GM18517 (cell line): Measurements from ENCODE around the gene OCSTAMP.

Experiments
- ATAC-seq: cut with Tn5 transposase; IDR thresholded peaks from one replicate; pipeline ENCODE4 v1.9.1; 2021; ENCODE audit warnings: mild to moderate bottlenecking, moderate library complexity; ENCODE audit not compliant: unreplicated experiment

Gene OCSTAMP

DNA sequence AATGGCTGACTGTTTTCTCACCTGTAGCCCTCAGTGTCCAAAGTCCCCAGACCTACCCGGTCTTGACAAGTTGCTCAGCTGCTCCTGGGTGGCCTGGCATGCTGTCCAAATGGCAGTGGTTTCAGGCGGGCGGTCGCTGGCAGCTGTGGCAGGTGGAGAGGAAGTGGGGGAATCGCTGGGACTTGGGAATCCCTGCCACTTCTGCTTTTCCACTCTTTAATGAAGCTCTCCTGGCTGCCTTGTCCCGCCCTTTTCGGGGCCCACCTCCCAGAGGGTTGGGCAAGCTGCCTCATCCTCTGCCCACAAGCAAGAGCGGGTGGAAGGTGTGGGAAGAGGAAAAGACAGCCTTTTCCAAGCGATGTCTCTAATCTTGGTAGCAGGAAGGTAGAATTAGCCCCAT is at the start of gene OCSTAMP:
Gene OCSTAMP, minus strand, starts transcription at position 194 of the 400 bp plus-strand sequence. Its CDS starts 94 bp downstream, at position 100.
- no peak for ATAC-seq

GRCh38 chr20:46599227-46599987 is 49.0 kb upstream of the OCSTAMP start:
- no peak for ATAC-seq

DNA sequence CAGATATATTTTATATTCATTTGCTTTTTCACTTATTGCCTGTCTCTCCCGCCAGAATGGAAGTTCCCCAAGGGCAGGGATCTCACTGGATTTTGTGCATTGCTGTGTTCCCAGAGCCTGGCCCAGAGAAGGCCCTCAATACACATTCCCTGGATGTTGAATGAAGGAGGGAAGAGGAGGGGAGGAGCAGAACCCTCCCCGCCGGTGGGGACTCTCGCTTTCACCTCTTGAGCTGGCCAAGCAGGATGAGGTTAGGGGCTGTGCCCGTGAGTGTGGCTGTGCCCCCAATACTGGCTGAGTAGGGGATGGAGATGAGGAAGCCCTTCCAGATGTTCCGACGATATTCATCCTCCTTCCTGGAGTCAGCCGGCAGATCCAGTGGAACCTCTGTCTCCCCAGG is 45.5 kb upstream of the OCSTAMP start:
- no peak for ATAC-seq

DNA sequence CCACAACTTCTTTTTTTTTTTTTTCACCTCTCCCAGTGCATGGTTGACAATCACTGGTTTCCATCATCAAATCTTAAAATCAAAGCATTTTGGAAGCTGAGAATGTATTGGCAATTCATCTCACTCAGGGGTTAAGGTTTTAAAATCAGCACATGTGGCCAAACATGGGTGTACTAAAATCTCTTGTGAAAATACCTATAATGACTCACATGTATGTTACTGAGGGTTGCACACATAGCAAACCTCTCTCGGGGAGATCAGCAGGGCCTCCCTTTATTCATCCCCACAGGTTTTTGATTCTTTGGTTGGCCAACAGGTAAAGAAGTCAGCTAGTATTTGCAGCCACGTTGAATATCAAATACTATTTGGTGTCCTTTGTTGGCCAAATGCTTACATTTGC is 44.3 kb upstream of the OCSTAMP start:
- ATAC-seq = no peak

GRCh38 chr20:46592580-46593362 is 42.3 kb upstream of the OCSTAMP start:
- ATAC-seq = no peak

DNA sequence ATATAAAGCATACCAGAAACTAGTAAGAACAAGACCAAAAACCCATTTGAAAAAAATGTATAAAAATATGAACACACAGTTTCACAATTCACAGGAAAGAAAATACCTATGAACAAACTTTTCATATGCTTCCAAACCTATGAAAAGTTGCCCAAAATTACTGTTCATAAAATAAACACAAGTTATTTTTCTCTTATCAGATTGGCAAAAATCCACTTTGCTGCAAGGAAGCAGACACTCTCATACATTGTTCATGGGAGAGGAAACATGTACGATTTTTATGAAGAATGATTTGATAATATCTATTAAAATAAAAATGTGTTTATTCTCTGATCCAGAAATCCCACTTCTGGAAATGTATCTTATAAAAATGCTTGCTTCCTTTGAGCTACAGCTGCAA is 40.0 kb upstream of the OCSTAMP start:
- ATAC-seq = no peak

DNA sequence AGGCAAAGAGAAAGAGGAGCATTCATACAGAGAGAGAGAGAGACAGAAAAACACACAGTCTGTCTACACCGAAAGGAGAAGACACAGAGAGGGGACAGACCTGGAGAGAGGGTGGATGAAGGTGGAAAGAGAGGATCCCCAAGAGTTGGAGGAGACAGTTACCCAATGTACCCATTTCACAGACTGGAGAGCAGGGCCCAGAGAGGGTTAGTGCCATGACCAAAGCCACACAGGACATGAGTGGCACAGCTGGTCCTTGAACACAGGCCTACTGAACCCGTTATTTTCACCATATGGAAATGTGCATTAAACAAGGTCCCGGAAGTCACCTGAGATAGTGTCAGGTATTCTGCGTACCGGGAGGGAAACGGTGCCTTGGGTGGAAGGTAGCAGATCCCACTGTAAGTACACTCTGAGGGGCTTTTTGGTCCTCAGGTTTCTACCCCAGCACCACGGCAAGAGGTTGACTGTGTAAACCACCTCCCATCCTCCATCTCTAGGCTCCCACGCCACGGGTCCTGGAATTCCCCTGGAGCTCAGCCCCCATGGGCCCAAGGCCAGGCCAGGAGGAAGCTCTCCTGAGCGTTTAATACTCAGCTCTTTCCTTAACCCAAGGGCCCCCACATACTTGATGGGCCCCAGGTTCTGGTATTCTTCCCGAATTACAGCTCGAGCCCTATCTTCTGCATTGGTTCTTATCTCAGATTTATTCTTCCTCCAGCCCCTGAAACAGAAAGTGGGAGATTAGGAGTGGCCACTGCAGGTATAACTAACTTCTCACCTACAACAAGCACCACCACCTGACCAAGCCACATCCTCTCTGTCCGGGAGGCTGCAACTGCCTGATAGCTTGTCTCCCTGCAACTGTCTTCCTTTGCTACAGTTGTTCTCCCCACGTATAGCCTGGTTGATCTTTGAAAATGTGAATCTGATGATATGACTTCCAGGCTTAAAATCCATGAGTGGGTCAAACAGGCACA is 38.4 kb upstream of the OCSTAMP start:
- no peak for ATAC-seq

- ATAC-seq = no peak
These were observed 37.5 kb upstream of the OCSTAMP start for GRCh38 chr20:46587986-46588385.

DNA sequence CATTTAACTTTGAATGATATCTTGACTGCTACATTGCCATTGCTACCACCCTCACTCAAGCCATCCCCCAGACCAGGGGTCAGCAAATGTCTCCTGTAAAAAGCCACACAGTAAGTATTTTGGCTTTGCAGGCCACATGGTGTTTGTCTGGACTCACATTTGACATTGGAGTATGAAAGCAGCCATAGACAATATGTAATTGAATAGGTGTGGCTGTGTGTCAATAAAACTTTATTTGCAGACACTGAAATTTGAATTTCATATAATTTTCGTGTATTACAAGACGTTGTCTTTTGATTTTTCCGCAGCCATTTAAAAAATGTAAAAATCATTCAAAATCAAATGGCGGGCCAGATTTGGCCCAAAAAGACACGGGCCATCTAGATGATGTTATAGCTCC is 36.3 kb upstream of the OCSTAMP start:
- no peak for ATAC-seq

GRCh38 chr20:46584508-46584907 is 34.1 kb upstream of the OCSTAMP start:
- ATAC-seq = no peak

- ATAC-seq = no peak
These were observed 33.2 kb upstream of the OCSTAMP start for GRCh38 chr20:46583411-46584214.

- no peak for ATAC-seq
These were observed 32.2 kb upstream of the OCSTAMP start for GRCh38 chr20:46582648-46583047.

- no peak for ATAC-seq
These were observed 30.9 kb upstream of the OCSTAMP start for GRCh38 chr20:46581391-46581790.

GRCh38 chr20:46580613-46581205 is 30.3 kb upstream of the OCSTAMP start:
- no peak for ATAC-seq

DNA sequence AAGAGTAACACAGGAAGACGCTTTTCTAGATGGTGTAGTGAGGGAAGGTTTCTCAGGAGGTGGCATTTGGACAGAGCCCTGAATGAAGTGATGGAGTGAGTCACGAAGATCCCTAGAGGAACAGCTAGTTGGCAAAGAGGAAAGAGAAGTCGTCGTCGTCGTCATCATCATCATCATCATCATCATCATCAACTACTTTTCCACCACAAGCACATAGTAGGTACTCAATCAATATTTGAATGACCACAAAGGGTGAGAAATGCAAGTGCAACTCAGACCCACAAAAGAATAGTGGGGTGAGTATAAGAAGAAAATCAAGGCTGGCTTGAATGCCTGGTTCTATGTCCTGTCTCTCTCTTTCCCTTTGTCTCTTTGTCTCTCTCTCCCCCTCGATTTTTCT is 28.3 kb upstream of the OCSTAMP start:
- no peak for ATAC-seq

- ATAC-seq = no peak
These were observed 26.4 kb upstream of the OCSTAMP start for GRCh38 chr20:46576774-46577395.

GRCh38 chr20:46575937-46576461 is 25.5 kb upstream of the OCSTAMP start:
- no peak for ATAC-seq

- no peak for ATAC-seq
These were observed 24.9 kb upstream of the OCSTAMP start for GRCh38 chr20:46575394-46575793.
